ENCODE measurements around the gene MYF5. TPM values are rescaled to one million over a fixed set of nuclear protein-coding genes. Genes with fewer than 3 reads are reported as not detected.

MYF5 gene
- total and polyA plus RNA-seq, 2 donors (not counting 3 experiments of a cell fraction or from before 2014, with no cell fraction given) = not detected

- no peak overlapping the region for H2AFZ ChIP-seq (ENCODE audit: low read depth, low read length)
- no peaks in the 10 kb centered on the region for H3K9me3 ChIP-seq (replicated peaks; ENCODE audit: control insufficient read depth, insufficient read depth, low read length)
- dilution Hi-C loops (cut with MboI; ENCODE audit: extremely low pct_ligation_motif_present, low sequenced_read_pairs) = no loop called here
- H3K36me3 ChIP-seq (ENCODE audit: control insufficient read depth in 2 of 2, extremely low read depth in 1 of 2, insufficient read depth in 2 of 2, low read length in 2 of 2) = no peaks in the 10 kb centered on the region
- intact Hi-C loops (cut with micrococcal nuclease) = no loop called here
- no peak overlapping the region for H3K9ac ChIP-seq (replicated peaks; ENCODE audit: extremely low read depth, insufficient read depth, low read length)
- DNase-seq (ENCODE audit: low read depth, low spot score) (no peak), FAIRE-seq (no peak)
- H3K27ac ChIP-seq (ENCODE audit: insufficient read depth, low read depth, low read length) = no peak overlapping the region
- POLR2A ChIA-PET = no interaction called here
- H3K4me3 ChIP-seq (replicated peaks in 1 of 3; ENCODE audit: insufficient read depth in 1 of 3, low read depth in 1 of 3, low read length in 3 of 3) = no peak overlapping the region
- CTCF ChIA-PET = no interaction called here
- no peaks in the 10 kb centered on the region for H4K20me1 ChIP-seq (replicated peaks; ENCODE audit: control insufficient read depth, extremely low read depth, insufficient read depth, low read length)
- no peak overlapping the region for H3K4me2 ChIP-seq (ENCODE audit: insufficient read depth, low read length)
- no peaks in the 10 kb centered on the region for H3K27me3 ChIP-seq (ENCODE audit: control insufficient read depth in 2 of 2, insufficient read depth in 2 of 2, low read length in 2 of 2)
- BruUV-seq (replicated peaks) = no TSS peak
- H3K9me1 ChIP-seq (replicated peaks; ENCODE audit: control insufficient read depth, extremely low read depth, insufficient read depth, low read length) = no peaks in the 10 kb centered on the region
- H3K79me2 ChIP-seq (ENCODE audit: control insufficient read depth, insufficient read depth, low read length) = no peaks in the 10 kb centered on the region
- no peak for TF ChIP-seq EZH2 (IDR thresholded peaks at IDR 0.05; ENCODE audit: borderline replicate concordance, low read depth, low read length, severe bottlenecking)
- no peaks in the 10 kb centered on the region for H3K4me1 ChIP-seq (ENCODE audit: control insufficient read depth, extremely low read depth, insufficient read depth, low read length)
Measured at GRCh38 chr12:80700327-80700726, 16.4 kb upstream of the MYF5 start.

- BruUV-seq (replicated peaks) = no TSS peak
- Histone ChIP-seq H3K9me3 (replicated peaks; ENCODE audit: control insufficient read depth, insufficient read depth, low read length) (no peaks in the 10 kb centered on the region), H3K4me1 (ENCODE audit: control insufficient read depth, extremely low read depth, insufficient read depth, low read length) (no peaks in the 10 kb centered on the region), H2AFZ (ENCODE audit: low read depth, low read length) (no peak overlapping the region), H3K79me2 (ENCODE audit: control insufficient read depth, insufficient read depth, low read length) (no peaks in the 10 kb centered on the region), H3K9me1 (replicated peaks; ENCODE audit: control insufficient read depth, extremely low read depth, insufficient read depth, low read length) (no peaks in the 10 kb centered on the region), H4K20me1 (replicated peaks; ENCODE audit: control insufficient read depth, extremely low read depth, insufficient read depth, low read length) (no peaks in the 10 kb centered on the region), H3K4me3 (replicated peaks in 1 of 3; ENCODE audit: insufficient read depth in 1 of 3, low read depth in 1 of 3, low read length in 3 of 3) (no peak overlapping the region), H3K36me3 (ENCODE audit: control insufficient read depth in 2 of 2, extremely low read depth in 1 of 2, insufficient read depth in 2 of 2, low read length in 2 of 2) (no peaks in the 10 kb centered on the region), H3K27me3 (ENCODE audit: control insufficient read depth in 2 of 2, insufficient read depth in 2 of 2, low read length in 2 of 2) (no peaks in the 10 kb centered on the region), H3K4me2 (ENCODE audit: insufficient read depth, low read length) (no peak overlapping the region), H3K27ac (ENCODE audit: insufficient read depth, low read depth, low read length) (no peak overlapping the region), H3K9ac (replicated peaks; ENCODE audit: extremely low read depth, insufficient read depth, low read length) (no peak overlapping the region)
- ChIA-PET POLR2A (no interaction called here), CTCF (no interaction called here)
- intact Hi-C loops (cut with micrococcal nuclease) = no loop called here
- TF ChIP-seq POLR2AphosphoS5 (IDR thresholded peaks at IDR 0.05; ENCODE audit: insufficient read depth, low read depth, low read length) (no peak), EZH2 (IDR thresholded peaks at IDR 0.05; ENCODE audit: borderline replicate concordance, low read depth, low read length, severe bottlenecking) (no peak), MYC (IDR thresholded peaks at IDR 0.05; ENCODE audit: low read depth, low read length) (no peak), JUN (IDR thresholded peaks at IDR 0.05; ENCODE audit: borderline replicate concordance, insufficient read depth, insufficient read length, low read depth) (no peak), POLR2A (IDR thresholded peaks at IDR 0.05; ENCODE audit: low read depth, low read length) (no peak), GATA2 (IDR thresholded peaks at IDR 0.05; ENCODE audit: insufficient read depth, insufficient read length, low read depth, low read length) (no peak), FOS (IDR thresholded peaks at IDR 0.05; ENCODE audit: borderline replicate concordance, insufficient read depth, low read length) (no peak), MAX (IDR thresholded peaks at IDR 0.05; ENCODE audit: insufficient read depth, insufficient read length) (no peak)
- TF ChIP-seq, protein P1, sequence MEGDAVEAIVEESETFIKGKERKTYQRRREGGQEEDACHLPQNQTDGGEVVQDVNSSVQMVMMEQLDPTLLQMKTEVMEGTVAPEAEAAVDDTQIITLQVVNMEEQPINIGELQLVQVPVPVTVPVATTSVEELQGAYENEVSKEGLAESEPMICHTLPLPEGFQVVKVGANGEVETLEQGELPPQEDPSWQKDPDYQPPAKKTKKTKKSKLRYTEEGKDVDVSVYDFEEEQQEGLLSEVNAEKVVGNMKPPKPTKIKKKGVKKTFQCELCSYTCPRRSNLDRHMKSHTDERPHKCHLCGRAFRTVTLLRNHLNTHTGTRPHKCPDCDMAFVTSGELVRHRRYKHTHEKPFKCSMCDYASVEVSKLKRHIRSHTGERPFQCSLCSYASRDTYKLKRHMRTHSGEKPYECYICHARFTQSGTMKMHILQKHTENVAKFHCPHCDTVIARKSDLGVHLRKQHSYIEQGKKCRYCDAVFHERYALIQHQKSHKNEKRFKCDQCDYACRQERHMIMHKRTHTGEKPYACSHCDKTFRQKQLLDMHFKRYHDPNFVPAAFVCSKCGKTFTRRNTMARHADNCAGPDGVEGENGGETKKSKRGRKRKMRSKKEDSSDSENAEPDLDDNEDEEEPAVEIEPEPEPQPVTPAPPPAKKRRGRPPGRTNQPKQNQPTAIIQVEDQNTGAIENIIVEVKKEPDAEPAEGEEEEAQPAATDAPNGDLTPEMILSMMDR (IDR thresholded peaks at IDR 0.05; ENCODE audit: extremely low read depth in 1 of 2, insufficient read depth in 1 of 2, low read depth in 1 of 2, low read length in 2 of 2) = no peak
- dilution Hi-C loops (cut with MboI; ENCODE audit: extremely low pct_ligation_motif_present, low sequenced_read_pairs) = no loop called here
- no peak for DNase-seq (ENCODE audit: low read depth, low spot score)
- FAIRE-seq = no peak
Measured at GRCh38 chr12:80701388-80701787, 15.3 kb upstream of the MYF5 start.
